K562 (cell line): Measurements from ENCODE around the gene BRD4. TPM values are rescaled to one million over a fixed set of nuclear protein-coding genes. Genes with fewer than 3 reads are reported as not detected.
A peak's percentile ranks its signal among the peaks of the same experiment; 100 is the strongest.

Experiments
- CEBPB ChIP-seq: fragments of 450-650 bp; IDR thresholded peaks from 2 replicates; pipeline ENCODE4 v1.6.1; 2016; ENCODE audit warnings: missing genetic modification characterization, missing compliant biosample characterization
- KAT7 ChIP-seq: sonication (generic); formaldehyde crosslinking; IDR thresholded peaks from 2 replicates; pipeline ENCODE4 v1.8.0; 2022; ENCODE audit warnings: missing genetic modification reagents, mild to moderate bottlenecking, borderline replicate concordance
- RBM22 ChIP-seq: fragments of 200-400 bp; formaldehyde crosslinking; IDR thresholded peaks from 2 replicates; pipeline ENCODE4 v1.6.1; 2018; ENCODE audit warnings: low read length, low read depth; ENCODE audit not compliant: poor library complexity, severe bottlenecking
- polyA plus RNA-seq, 8 experiments: library from polyadenylated mRNA; depleted of rRNA in 4 of 8; stranded (reverse) in 5 of 8; unstranded in 3 of 8; fragments of >200 nt; fragmentation: Nextera tagmentation in 2 of 8; fragmentation: Illumina TruSeq in 1 of 8; extraction: Ambion mirVana in 2 of 8; extraction: Trizol in 1 of 8; gene quantifications; 2 replicates each; pipeline versions ENCODE4 v1.2.1 to v1.2.3, GENCODE V29; 2011 to 2014; ENCODE audit warnings: inconsistent platforms in 1 of 8, missing spikeins in 1 of 8
- total RNA-seq, 7 experiments: library from RNA; depleted of rRNA in 6 of 7; stranded (reverse); fragments of >200 nt in 6 of 7; fragmentation: Illumina TruSeq in 2 of 7; extraction: Trizol in 2 of 7; gene quantifications; 2 replicates each; pipeline versions ENCODE4 v1.2.1 to v1.2.3, GENCODE V29; 2011 to 2021; ENCODE audit warnings: low replicate concordance in 1 of 7
- TF ChIP-seq, protein P1 (sequence below): sonication (generic); formaldehyde crosslinking; IDR thresholded peaks from 2 replicates; pipeline ENCODE4 v1.8.1; 2023; ENCODE audit warnings: mild to moderate bottlenecking, missing genetic modification reagents
- TF ChIP-seq, protein P2 (sequence below): fragments of 250-450 bp; sonication (Bioruptor Pico); IDR thresholded peaks from 2 replicates; pipeline ENCODE4 v1.5.0; 2020; ENCODE audit warnings: mild to moderate bottlenecking, borderline replicate concordance
- TF ChIP-seq, protein P3 (sequence below): sonication (generic); formaldehyde crosslinking; IDR thresholded peaks from 2 replicates; pipeline ENCODE4 v1.8.0; 2022; ENCODE audit warnings: mild to moderate bottlenecking, missing genetic modification reagents

The BRD4 gene
- total and polyA plus RNA-seq, 9 of the 15 experiments (the other 6 are each of a cell fraction or from before 2014, with no cell fraction given), result 1.8 to 105 (median 15.6) TPM

DNA sequence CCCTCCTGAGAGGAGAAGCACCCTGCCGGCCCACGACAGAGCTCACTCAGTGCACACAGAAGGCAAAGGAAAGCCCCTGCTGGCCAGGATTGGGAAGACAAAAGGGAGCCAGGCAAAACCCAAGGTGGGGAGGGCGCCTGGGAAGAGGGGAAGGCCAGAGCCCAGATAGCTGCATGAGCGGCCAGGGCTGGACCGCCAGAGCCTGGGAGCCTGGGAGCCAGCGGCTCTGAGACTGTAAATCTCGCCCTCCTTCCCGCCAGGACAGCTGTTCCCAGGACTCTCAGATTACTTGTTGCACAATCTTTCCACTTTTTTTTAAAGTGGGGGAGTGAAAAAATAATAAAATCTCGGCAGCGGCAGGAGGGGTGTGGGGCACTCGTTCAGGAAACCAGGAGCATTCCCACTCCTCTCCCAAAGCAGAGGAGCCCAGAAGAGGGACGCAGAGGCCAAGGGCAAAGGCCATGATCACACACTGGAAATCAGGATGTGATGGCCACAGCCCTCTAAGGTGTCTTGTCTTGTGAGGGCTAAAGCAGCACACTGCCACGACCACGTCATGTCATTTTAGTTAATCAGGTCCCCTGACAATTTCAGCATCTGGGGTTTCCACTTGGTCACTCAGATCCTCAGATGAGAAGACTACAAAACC lies 80.5 kb downstream of the BRD4 start (continued):
- TF ChIP-seq, protein P1, sequence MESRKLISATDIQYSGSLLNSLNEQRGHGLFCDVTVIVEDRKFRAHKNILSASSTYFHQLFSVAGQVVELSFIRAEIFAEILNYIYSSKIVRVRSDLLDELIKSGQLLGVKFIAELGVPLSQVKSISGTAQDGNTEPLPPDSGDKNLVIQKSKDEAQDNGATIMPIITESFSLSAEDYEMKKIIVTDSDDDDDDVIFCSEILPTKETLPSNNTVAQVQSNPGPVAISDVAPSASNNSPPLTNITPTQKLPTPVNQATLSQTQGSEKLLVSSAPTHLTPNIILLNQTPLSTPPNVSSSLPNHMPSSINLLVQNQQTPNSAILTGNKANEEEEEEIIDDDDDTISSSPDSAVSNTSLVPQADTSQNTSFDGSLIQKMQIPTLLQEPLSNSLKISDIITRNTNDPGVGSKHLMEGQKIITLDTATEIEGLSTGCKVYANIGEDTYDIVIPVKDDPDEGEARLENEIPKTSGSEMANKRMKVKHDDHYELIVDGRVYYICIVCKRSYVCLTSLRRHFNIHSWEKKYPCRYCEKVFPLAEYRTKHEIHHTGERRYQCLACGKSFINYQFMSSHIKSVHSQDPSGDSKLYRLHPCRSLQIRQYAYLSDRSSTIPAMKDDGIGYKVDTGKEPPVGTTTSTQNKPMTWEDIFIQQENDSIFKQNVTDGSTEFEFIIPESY (CRISPR knock-in tag), result peak; percentile 93
- TF ChIP-seq, protein P2, sequence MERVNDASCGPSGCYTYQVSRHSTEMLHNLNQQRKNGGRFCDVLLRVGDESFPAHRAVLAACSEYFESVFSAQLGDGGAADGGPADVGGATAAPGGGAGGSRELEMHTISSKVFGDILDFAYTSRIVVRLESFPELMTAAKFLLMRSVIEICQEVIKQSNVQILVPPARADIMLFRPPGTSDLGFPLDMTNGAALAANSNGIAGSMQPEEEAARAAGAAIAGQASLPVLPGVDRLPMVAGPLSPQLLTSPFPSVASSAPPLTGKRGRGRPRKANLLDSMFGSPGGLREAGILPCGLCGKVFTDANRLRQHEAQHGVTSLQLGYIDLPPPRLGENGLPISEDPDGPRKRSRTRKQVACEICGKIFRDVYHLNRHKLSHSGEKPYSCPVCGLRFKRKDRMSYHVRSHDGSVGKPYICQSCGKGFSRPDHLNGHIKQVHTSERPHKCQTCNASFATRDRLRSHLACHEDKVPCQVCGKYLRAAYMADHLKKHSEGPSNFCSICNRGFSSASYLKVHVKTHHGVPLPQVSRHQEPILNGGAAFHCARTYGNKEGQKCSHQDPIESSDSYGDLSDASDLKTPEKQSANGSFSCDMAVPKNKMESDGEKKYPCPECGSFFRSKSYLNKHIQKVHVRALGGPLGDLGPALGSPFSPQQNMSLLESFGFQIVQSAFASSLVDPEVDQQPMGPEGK (CRISPR knock-in tag), result no peak
- peak; percentile 87 for TF ChIP-seq RBM22
- TF ChIP-seq CEBPB (tag), result peak; percentile 52
- TF ChIP-seq KAT7 (CRISPR knock-in tag), result no peak
- TF ChIP-seq, protein P3, sequence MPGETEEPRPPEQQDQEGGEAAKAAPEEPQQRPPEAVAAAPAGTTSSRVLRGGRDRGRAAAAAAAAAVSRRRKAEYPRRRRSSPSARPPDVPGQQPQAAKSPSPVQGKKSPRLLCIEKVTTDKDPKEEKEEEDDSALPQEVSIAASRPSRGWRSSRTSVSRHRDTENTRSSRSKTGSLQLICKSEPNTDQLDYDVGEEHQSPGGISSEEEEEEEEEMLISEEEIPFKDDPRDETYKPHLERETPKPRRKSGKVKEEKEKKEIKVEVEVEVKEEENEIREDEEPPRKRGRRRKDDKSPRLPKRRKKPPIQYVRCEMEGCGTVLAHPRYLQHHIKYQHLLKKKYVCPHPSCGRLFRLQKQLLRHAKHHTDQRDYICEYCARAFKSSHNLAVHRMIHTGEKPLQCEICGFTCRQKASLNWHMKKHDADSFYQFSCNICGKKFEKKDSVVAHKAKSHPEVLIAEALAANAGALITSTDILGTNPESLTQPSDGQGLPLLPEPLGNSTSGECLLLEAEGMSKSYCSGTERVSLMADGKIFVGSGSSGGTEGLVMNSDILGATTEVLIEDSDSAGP, result no peak
- TF ChIP-seq, all 486 proteins: peak for 5
